HEK293 (cell line): ENCODE results near the gene SPO11.
A peak's percentile ranks its signal among the peaks of the same experiment; 100 is the strongest.

Source experiments
- CTCF ChIA-PET: fragments of 350-600 bp; formaldehyde crosslinking; extraction: SDS; loops from one replicate; lab custom pipeline; 2021; ENCODE audit warnings: antibody characterized with exemption; lab: Yijun Ruan, JAX
- POLR2A ChIA-PET: fragments of 300-600 bp; formaldehyde crosslinking; extraction: SDS; loops from one replicate; lab custom pipeline; 2020; ENCODE audit warnings: antibody characterized with exemption, inconsistent platforms; lab: Yijun Ruan, JAX
- H3K27ac ChIP-seq: fragments of 200-500 bp; sonication (Bioruptor generic); 2 replicates; pipeline ENCODE4 v1.5.1; 2014; ENCODE audit warnings: low read depth, low read length, control low read depth, inconsistent platforms; ENCODE audit errors: extremely low read depth
- H3K36me3 ChIP-seq, 2 experiments: fragments of 200-500 bp in 1 of 2; sonication (Bioruptor generic) in 1 of 2; 1 replicate in 1 of 2; 2 replicates in 1 of 2; pipeline ENCODE4 v1.5.1; 2014 to 2017; ENCODE audit warnings: inconsistent platforms in 2 of 2, low read length in 2 of 2; ENCODE audit not compliant: control insufficient read depth in 2 of 2, insufficient read depth in 1 of 2
- H3K4me1 ChIP-seq: fragments of 200-500 bp; sonication (Bioruptor generic); 2 replicates; pipeline ENCODE4 v1.5.1; 2014; ENCODE audit warnings: mild to moderate bottlenecking, low read length, inconsistent platforms; ENCODE audit not compliant: control insufficient read depth, insufficient read depth
- H3K4me3 ChIP-seq: 2 replicates; pipeline ENCODE4 v1.5.1; 2011; ENCODE audit warnings: low read depth, mild to moderate bottlenecking, control low read depth, low read length, moderate library complexity
- H3K9me3 ChIP-seq: fragments of 200-500 bp; sonication (Bioruptor generic); 2 replicates; pipeline ENCODE4 v1.5.1; 2014; ENCODE audit warnings: low read depth, low read length, inconsistent platforms; ENCODE audit not compliant: control insufficient read depth, insufficient read depth
- HOXD13 ChIP-seq: sonication (generic); formaldehyde crosslinking; IDR thresholded peaks from 2 replicates; pipeline ENCODE4 v1.8.0; 2022; ENCODE audit warnings: missing genetic modification reagents, borderline replicate concordance
- INSM2 ChIP-seq: fragments of 450-650 bp; formaldehyde crosslinking; IDR thresholded peaks from 2 replicates; pipeline ENCODE4 v1.5.1; 2016; ENCODE audit warnings: missing biosample characterization, missing genetic modification characterization
- PRDM10 ChIP-seq: fragments of 450-650 bp; formaldehyde crosslinking; IDR thresholded peaks from 2 replicates; pipeline ENCODE4 v1.5.1; 2016; ENCODE audit warnings: missing biosample characterization, missing genetic modification characterization
- PRDM4 ChIP-seq: fragments of 450-650 bp; formaldehyde crosslinking; IDR thresholded peaks from 2 replicates; pipeline ENCODE4 v1.5.1; 2017; ENCODE audit warnings: missing biosample characterization, missing genetic modification characterization
- REPIN1 ChIP-seq: fragments of 450-650 bp; formaldehyde crosslinking; IDR thresholded peaks from 2 replicates; pipeline ENCODE4 v1.5.1; 2017; ENCODE audit warnings: missing biosample characterization, missing genetic modification characterization, low read depth
- ZNF112 ChIP-seq: fragments of 450-650 bp; formaldehyde crosslinking; IDR thresholded peaks from 2 replicates; pipeline ENCODE4 v1.5.0; 2017; ENCODE audit warnings: missing biosample characterization, missing genetic modification characterization
- ZNF146 ChIP-seq: fragments of 450-650 bp; formaldehyde crosslinking; IDR thresholded peaks from 2 replicates; pipeline ENCODE4 v1.5.1; 2016; ENCODE audit warnings: missing biosample characterization, missing genetic modification characterization
- ZNF157 ChIP-seq: fragments of 450-650 bp; formaldehyde crosslinking; IDR thresholded peaks from 2 replicates; pipeline ENCODE4 v1.5.1; 2016; ENCODE audit warnings: missing biosample characterization, missing genetic modification characterization
- ZNF202 ChIP-seq: fragments of 450-650 bp; formaldehyde crosslinking; IDR thresholded peaks from 2 replicates; pipeline ENCODE4 v1.5.1; 2016; ENCODE audit warnings: missing biosample characterization, missing genetic modification characterization, borderline replicate concordance
- ZNF26 ChIP-seq: fragments of 450-650 bp; formaldehyde crosslinking; IDR thresholded peaks from 2 replicates; pipeline ENCODE4 v1.5.1; 2016; ENCODE audit warnings: missing biosample characterization, missing genetic modification characterization
- ZNF48 ChIP-seq: fragments of 450-650 bp; formaldehyde crosslinking; IDR thresholded peaks from 2 replicates; pipeline ENCODE4 v1.5.1; 2016; ENCODE audit warnings: missing biosample characterization, missing genetic modification characterization
- ZNF548 ChIP-seq: fragments of 450-650 bp; formaldehyde crosslinking; IDR thresholded peaks from 2 replicates; pipeline ENCODE4 v1.5.1; 2016; ENCODE audit warnings: missing biosample characterization, missing genetic modification characterization
- ZNF623 ChIP-seq: fragments of 450-650 bp; formaldehyde crosslinking; IDR thresholded peaks from 2 replicates; pipeline ENCODE4 v1.5.1; 2016; ENCODE audit warnings: missing biosample characterization, missing genetic modification characterization
- ZNF692 ChIP-seq: fragments of 450-650 bp; formaldehyde crosslinking; IDR thresholded peaks from 2 replicates; pipeline ENCODE4 v1.5.1; 2016; ENCODE audit warnings: missing biosample characterization, missing genetic modification characterization

SPO11 gene

GRCh38 chr20:57351042-57351783, 21.6 kb downstream of the SPO11 start, which contains the start of gene RAE1 (continued):
- TF ChIP-seq ZNF157 (tag by site-specific recombination) (no peak), INSM2 (tag by site-specific recombination) (peak; percentile 21; the same call in 1 of the 2 replicates), ZNF26 (tag by site-specific recombination) (no peak), ZNF202 (tag by site-specific recombination) (no peak), REPIN1 (tag by site-specific recombination) (no peak), PRDM10 (tag by site-specific recombination) (no peak), PRDM4 (tag by site-specific recombination) (peak; percentile 71), HOXD13 (CRISPR knock-in tag) (no peak), ZNF146 (tag by site-specific recombination) (0 out of 2 replicates have a peak, but pooled peaks have one; percentile 10), ZNF548 (tag by site-specific recombination) (no peak), ZNF48 (tag by site-specific recombination) (no peak), ZNF623 (no peak)

- TF ChIP-seq ZNF112 (tag by site-specific recombination) (no peak), ZNF692 (tag by site-specific recombination) (peak; percentile 71)
- ChIA-PET CTCF (interaction anchor here (1.8 kb wide), 1 partner anchor 29 kb away, joined by 5 read pairs; no protein-coding TSS in a partner anchor), POLR2A (no interaction called here)
- Histone ChIP-seq H3K4me1 (no peaks in the 10 kb centered on the region), H3K27ac (0 out of 2 replicates have a peak overlapping the region, but pooled peaks have one; percentile 6), H3K4me3 (peak overlapping the region; percentile 91), H3K9me3 (no peaks in the 10 kb centered on the region), H3K36me3 (peaks cover 0 to 21% of the 10 kb centered on the region in 2 experiments; a peak in 2 of 3 replicates)
These were observed 22.7 kb downstream of the SPO11 start for GRCh38 chr20:57352305-57352704.
